ENCODE results near the gene KLHL40.

Gene KLHL40

GRCh38 chr3:42702066-42702951 lies 17.0 kb downstream of the KLHL40 start, which contains the start of gene HHATL:
Gene HHATL (minus strand): TSS chr3:42702798. CDS start chr3:42700826, 1,972 bp downstream.
- no peak for DNase-seq (ENCODE audit: extremely low read depth in 1 of 2, low read depth in 1 of 2)

GRCh38 chr3:42702982-42703694 lies 17.8 kb downstream of the KLHL40 start:
- DNase-seq (ENCODE audit: extremely low read depth in 1 of 2, low read depth in 1 of 2): no peak

GRCh38 chr3:42703695-42704025 lies 18.3 kb downstream of the KLHL40 start:
- no peak for DNase-seq (ENCODE audit: extremely low read depth in 1 of 2, low read depth in 1 of 2)

- DNase-seq (ENCODE audit: extremely low read depth in 1 of 2, low read depth in 1 of 2): no peak
These were observed 19.0 kb downstream of the KLHL40 start for GRCh38 chr3:42704136-42704841.

GRCh38 chr3:42705058-42705767 lies 19.9 kb downstream of the KLHL40 start:
- DNase-seq (ENCODE audit: extremely low read depth in 1 of 2, low read depth in 1 of 2): no peak

GRCh38 chr3:42705962-42706585 lies 20.7 kb downstream of the KLHL40 start:
- DNase-seq (ENCODE audit: extremely low read depth in 1 of 2, low read depth in 1 of 2): no peak

GRCh38 chr3:42706721-42707619 lies 21.6 kb downstream of the KLHL40 start:
- no peak for DNase-seq (ENCODE audit: extremely low read depth in 1 of 2, low read depth in 1 of 2)

GRCh38 chr3:42707620-42708355 lies 22.5 kb downstream of the KLHL40 start:
- no peak for DNase-seq (ENCODE audit: extremely low read depth in 1 of 2, low read depth in 1 of 2)

GRCh38 chr3:42708611-42709151 lies 23.3 kb downstream of the KLHL40 start:
- no peak for DNase-seq (ENCODE audit: extremely low read depth in 1 of 2, low read depth in 1 of 2)

GRCh38 chr3:42709621-42710020 lies 24.3 kb downstream of the KLHL40 start:
- no peak for DNase-seq (ENCODE audit: extremely low read depth in 1 of 2, low read depth in 1 of 2)

GRCh38 chr3:42710323-42711021 lies 25.1 kb downstream of the KLHL40 start:
- DNase-seq (ENCODE audit: extremely low read depth in 1 of 2, low read depth in 1 of 2): no peak

GRCh38 chr3:42711491-42712343 lies 26.4 kb downstream of the KLHL40 start:
- no peak for DNase-seq (ENCODE audit: extremely low read depth in 1 of 2, low read depth in 1 of 2)

GRCh38 chr3:42712344-42712648 lies 27.0 kb downstream of the KLHL40 start:
- DNase-seq (ENCODE audit: extremely low read depth in 1 of 2, low read depth in 1 of 2): no peak

- DNase-seq (ENCODE audit: extremely low read depth in 1 of 2, low read depth in 1 of 2): no peak
These were observed 27.5 kb downstream of the KLHL40 start for GRCh38 chr3:42712688-42713372.

- no peak for DNase-seq (ENCODE audit: extremely low read depth in 1 of 2, low read depth in 1 of 2)
These were observed 28.4 kb downstream of the KLHL40 start for GRCh38 chr3:42713747-42714146.

- DNase-seq (ENCODE audit: extremely low read depth in 1 of 2, low read depth in 1 of 2): no peak
These were observed 29.0 kb downstream of the KLHL40 start for GRCh38 chr3:42714171-42714852.

All from stimulated activated CD8-positive, alpha-beta memory T cell treated with anti-CD3 and anti-CD28 coated beads, Interleukin-7, amount 100 ng/mL, for 48 hours (primary cell).